Lung (tissue), 12 donors: Measurements from ENCODE around the gene HDAC1. TPM values are rescaled to one million over a fixed set of nuclear protein-coding genes. Genes with fewer than 3 reads are reported as not detected.
"Not testable (repeated sequence)": the region's sequence is repeated elsewhere in the genome, so short reads cannot be mapped to it uniquely, and the experiment has no call there.

ENCODE experiments used
- ATAC-seq: fragments of 200-7000 bp; cut with Tn5 transposase; one replicate; pipeline ENCODE4 v1.9.1; 2020; ENCODE audit warnings: moderate number of reproducible peaks; ENCODE audit not compliant: insufficient read depth, low FRiP score
- DNase-seq, 3 donors: peaks; one replicate each; pipeline ENCODE4 v3.0.0-alpha.2; 2013 to 2017
- H3K27ac ChIP-seq, 2 donors: one replicate each; pipeline ENCODE4 v1.5.1; 2013; ENCODE audit warnings: mild to moderate bottlenecking in 2 of 2, moderate library complexity in 2 of 2, control low read depth in 1 of 2, inconsistent platforms in 1 of 2, low read depth in 1 of 2, low read length in 1 of 2
- H3K27me3 ChIP-seq, 3 donors: one replicate each; pipeline ENCODE4 v1.5.1; 2013; ENCODE audit warnings: low read length in 2 of 3; ENCODE audit not compliant: control insufficient read depth in 3 of 3, insufficient read depth in 3 of 3
- H3K36me3 ChIP-seq, 4 donors: one replicate each; pipeline ENCODE4 v1.5.1; 2013; ENCODE audit warnings: low read length in 4 of 4, mild to moderate bottlenecking in 1 of 4, moderate library complexity in 1 of 4; ENCODE audit not compliant: control insufficient read depth in 4 of 4, insufficient read depth in 4 of 4
- H3K4me1 ChIP-seq, 5 donors: one replicate each; pipeline ENCODE4 v1.5.1; 2013; ENCODE audit warnings: low read length in 5 of 5, mild to moderate bottlenecking in 2 of 5, moderate library complexity in 1 of 5; ENCODE audit not compliant: control insufficient read depth in 5 of 5, insufficient read depth in 5 of 5
- H3K4me3 ChIP-seq: one replicate; pipeline ENCODE4 v1.5.1; 2013; ENCODE audit warnings: mild to moderate bottlenecking, control low read depth, moderate library complexity
- H3K9ac ChIP-seq, 2 donors: one replicate each; pipeline ENCODE4 v1.5.1; 2013; ENCODE audit warnings: low read length in 2 of 2, control low read depth in 1 of 2; ENCODE audit not compliant: insufficient read depth in 1 of 2
- H3K9me3 ChIP-seq, 4 donors: one replicate each; pipeline ENCODE4 v1.5.1; 2013; ENCODE audit warnings: low read length in 3 of 4, mild to moderate bottlenecking in 1 of 4, moderate library complexity in 1 of 4; ENCODE audit not compliant: control insufficient read depth in 4 of 4, insufficient read depth in 3 of 4
- WGBS, 2 donors: extraction: QIAGEN DNeasy Blood & Tissue Kit; methylation state at CpG; one replicate each; pipeline ENCODE4 v1.1.7; 2013; 5-methylcytosine and 5-hydroxymethylcytosine counted together
- polyA plus RNA-seq, 2 donors: library from polyadenylated mRNA; stranded (reverse); fragments of 200-250 nt; gene quantifications; one replicate each; pipeline ENCODE4 v1.2.1, GENCODE V29; 2013
- total RNA-seq, 2 donors: library from RNA; depleted of rRNA in 1 of 2; stranded (reverse); fragments of >200 nt in 1 of 2; gene quantifications; one replicate each; pipeline ENCODE4 v1.2.1, GENCODE V29; 2014 to 2021
- TF ChIP-seq, protein P1 (sequence below): IDR thresholded peaks from 2 replicates; pipeline ENCODE4 v1.5.1; 2012; ENCODE audit warnings: mild to moderate bottlenecking; ENCODE audit errors: control extremely low read depth, extremely low read depth
- donor health status: control.
- donor health status: control.
- donor health status: Bipolar disorder and iron deficiency.
- donor health status: healthy.
- donor health status: DM: yes; HTN: yes; CAD: no.

The HDAC1 gene
- total and polyA plus RNA-seq, 4 donors = 47.3 to 90.4 (median 72.5) TPM

DNA sequence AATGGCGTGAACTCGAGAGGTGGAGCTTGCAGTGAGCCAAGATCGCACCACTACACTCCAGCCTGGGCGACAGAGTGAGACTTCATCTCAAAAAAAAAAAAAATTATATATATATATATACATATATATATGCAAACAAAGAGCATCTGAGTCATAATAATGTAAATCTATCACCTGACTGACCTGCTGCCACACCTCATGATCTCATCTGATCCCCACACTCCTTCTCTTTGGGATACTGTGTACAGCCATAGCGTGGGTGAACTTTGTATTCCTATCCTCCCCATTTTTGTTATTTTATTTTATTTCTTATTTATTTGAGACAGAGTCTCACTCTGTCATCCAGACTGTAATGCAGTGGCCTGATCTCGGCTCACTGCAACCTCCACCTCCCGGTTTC is 2.6 kb upstream of the HDAC1 start:
- WGBS, 2 donors = 97 to 99% methylated on average over 7 of the region's 7 CpGs
- TF ChIP-seq, protein P1, sequence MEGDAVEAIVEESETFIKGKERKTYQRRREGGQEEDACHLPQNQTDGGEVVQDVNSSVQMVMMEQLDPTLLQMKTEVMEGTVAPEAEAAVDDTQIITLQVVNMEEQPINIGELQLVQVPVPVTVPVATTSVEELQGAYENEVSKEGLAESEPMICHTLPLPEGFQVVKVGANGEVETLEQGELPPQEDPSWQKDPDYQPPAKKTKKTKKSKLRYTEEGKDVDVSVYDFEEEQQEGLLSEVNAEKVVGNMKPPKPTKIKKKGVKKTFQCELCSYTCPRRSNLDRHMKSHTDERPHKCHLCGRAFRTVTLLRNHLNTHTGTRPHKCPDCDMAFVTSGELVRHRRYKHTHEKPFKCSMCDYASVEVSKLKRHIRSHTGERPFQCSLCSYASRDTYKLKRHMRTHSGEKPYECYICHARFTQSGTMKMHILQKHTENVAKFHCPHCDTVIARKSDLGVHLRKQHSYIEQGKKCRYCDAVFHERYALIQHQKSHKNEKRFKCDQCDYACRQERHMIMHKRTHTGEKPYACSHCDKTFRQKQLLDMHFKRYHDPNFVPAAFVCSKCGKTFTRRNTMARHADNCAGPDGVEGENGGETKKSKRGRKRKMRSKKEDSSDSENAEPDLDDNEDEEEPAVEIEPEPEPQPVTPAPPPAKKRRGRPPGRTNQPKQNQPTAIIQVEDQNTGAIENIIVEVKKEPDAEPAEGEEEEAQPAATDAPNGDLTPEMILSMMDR = no peak
- Histone ChIP-seq H3K9ac (no peak overlapping the region), H3K9me3 (no peaks in the 10 kb centered on the region), H3K4me1 (peaks cover 0 to 6% (median 0%) of the 10 kb centered on the region in 5 donors), H3K27ac (no peak overlapping the region), H3K36me3 (no peaks in the 10 kb centered on the region), H3K27me3 (no peaks in the 10 kb centered on the region), H3K4me3 (no peak overlapping the region)
- ATAC-seq (no peak), DNase-seq (no peak)

DNA sequence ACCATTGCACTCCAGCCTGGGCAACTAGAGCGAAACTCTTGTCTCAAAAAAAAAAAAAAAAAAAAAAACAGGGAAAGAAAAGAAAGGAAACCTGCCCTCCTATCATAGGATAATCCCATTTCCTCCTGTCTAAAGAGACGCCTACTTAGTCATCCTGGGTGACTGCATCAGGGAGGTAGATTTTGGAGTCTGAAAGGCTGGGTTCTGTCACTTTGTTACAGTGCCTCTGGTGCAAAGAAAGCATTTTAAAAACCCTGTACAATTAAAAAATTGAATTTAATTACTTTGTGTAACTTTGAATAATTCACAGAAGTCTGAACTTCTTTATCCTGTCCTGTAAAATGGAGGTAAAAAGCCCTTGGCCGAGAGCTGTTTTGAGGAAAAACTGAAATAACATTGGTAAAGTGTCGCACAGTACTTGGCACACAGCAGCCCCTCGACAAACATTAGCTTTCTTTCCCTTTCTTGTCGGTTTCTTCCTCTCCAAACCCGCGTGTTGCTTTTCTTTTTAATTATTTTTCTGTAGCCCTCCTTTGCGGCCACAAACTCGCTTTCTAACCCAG is 657 bp upstream of the HDAC1 start:
- Histone ChIP-seq H3K27me3 (no peaks in the 10 kb centered on the region), H3K9ac (peak overlapping the region; percentile 39 to 89), H3K36me3 (peaks cover 0 to 2% (median 0%) of the 10 kb centered on the region in 4 donors), H3K4me1 (peaks cover 0 to 6% (median 0%) of the 10 kb centered on the region in 5 donors), H3K9me3 (no peaks in the 10 kb centered on the region), H3K4me3 (no peak overlapping the region), H3K27ac (peak overlapping the region; percentile 53 to 92)
- ATAC-seq (no peak), DNase-seq (peak in 2 of 3 donors; percentile 11 to 13)
- WGBS, 2 donors = 45 to 47% methylated on average over 10 of the region's 10 CpGs
- TF ChIP-seq, protein P1 = no peak

DNA sequence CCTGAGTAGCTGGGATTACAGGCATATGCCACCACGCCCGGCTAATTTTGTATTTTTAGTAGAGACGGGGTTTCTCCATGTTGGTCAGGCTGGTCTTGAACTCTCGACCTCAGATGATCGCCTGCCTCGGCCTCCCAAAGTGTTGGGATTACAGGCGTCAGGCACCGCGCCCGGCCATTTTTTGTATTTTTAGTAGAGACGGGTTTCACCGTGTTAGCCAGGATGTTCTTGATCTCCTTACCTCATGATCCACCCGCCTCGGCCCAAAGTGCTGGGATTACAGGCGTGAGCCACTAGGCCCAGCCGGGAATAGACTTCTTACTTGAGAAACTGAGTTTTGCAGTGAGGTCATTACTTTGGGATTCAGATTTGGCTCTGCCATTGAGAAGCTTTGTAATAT is 6.3 kb downstream of the HDAC1 start:
- peaks cover 2 to 11% (median 3%) of the 10 kb centered on the region in 4 donors for H3K36me3 ChIP-seq
- not testable (repeated sequence) for H3K9me3 ChIP-seq, H3K27me3 ChIP-seq, H3K27ac ChIP-seq, DNase-seq, H3K4me3 ChIP-seq, H3K4me1 ChIP-seq, ATAC-seq, H3K9ac ChIP-seq
- WGBS, 2 donors = 96% methylated on average over 16 of the region's 16 CpGs

DNA sequence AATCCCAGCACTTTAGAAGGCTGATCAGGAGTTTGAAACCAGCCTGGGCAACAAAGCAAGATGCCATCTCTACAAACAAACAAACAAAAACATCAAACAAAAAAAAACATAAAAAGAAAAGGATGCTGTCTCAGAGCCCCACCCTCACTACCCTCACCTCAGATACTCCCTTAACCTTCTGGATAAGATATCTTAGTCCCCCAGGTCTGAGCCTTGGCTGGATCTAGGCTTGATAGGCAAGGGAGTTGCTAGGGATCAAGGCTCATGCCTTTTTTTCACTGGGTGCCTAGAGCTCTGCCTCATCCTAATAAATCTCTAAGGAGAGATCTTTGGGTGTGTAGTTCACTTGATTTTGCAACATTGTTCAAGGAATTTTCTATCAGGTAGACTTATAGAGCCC is 7.4 kb downstream of the HDAC1 start:
- TF ChIP-seq, protein P1 = no peak
- no peak overlapping the region for H3K9ac ChIP-seq
- H3K27ac ChIP-seq = no peak overlapping the region
- ATAC-seq (no peak), DNase-seq (no peak)
- H3K27me3 ChIP-seq = no peaks in the 10 kb centered on the region
- peaks cover 10 to 17% (median 11%) of the 10 kb centered on the region in 4 donors for H3K36me3 ChIP-seq
- peaks cover 0 to 6% (median 0%) of the 10 kb centered on the region in 5 donors for H3K4me1 ChIP-seq
- H3K9me3 ChIP-seq = no peaks in the 10 kb centered on the region
- H3K4me3 ChIP-seq = no peak overlapping the region
